Measurements from ENCODE around the gene CHGA. TPM values are rescaled to one million over a fixed set of nuclear protein-coding genes. Genes with fewer than 3 reads are reported as not detected.
A peak's percentile ranks its signal among the peaks of the same experiment; 100 is the strongest.

Gene CHGA
- polyA plus RNA-seq, 3 donors: not detected

DNA sequence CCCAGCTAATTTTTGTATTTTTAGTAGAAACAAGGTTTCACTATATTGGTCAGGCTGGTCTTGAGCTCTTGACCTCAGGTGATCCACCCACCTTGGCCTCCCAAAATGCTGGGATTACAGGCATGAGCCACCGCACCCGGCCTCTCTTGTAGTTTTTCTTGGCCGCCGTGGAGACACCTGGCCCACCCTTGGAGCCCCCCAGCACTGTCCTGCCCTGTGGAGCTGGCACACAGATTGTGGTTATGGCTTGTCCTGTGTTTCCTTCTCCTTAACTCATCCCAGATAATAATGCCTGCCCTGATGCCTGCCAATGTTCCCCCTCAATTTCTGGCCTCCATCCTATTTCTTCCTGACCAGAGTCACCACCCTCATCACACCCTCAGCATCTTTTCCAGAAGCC lies 57.9 kb downstream of the CHGA start:
- Histone ChIP-seq H4K20me1 (ENCODE audit: insufficient read depth, low read length) (peaks cover 62% of the 10 kb centered on the region), H3K4me3 (replicated peaks in 1 of 3; ENCODE audit: low read depth in 2 of 3, low read length in 3 of 3) (no peak overlapping the region), H3K27me3 (ENCODE audit: control insufficient read depth in 2 of 2, insufficient read depth in 2 of 2, low read length in 2 of 2) (no peaks in the 10 kb centered on the region), H3K4me1 (ENCODE audit: control insufficient read depth in 1 of 2, insufficient read depth in 2 of 2, low read length in 2 of 2) (peaks cover 4 to 7% of the 10 kb centered on the region in 2 donors), H3K4me2 (replicated peaks; ENCODE audit: extremely low read depth, low read length, poor library complexity, severe bottlenecking) (no peak overlapping the region), H3K9ac (ENCODE audit: insufficient read depth, low read length, poor library complexity, severe bottlenecking) (no peak overlapping the region), H2AFZ (ENCODE audit: insufficient read depth, low read depth, low read length, poor library complexity, severe bottlenecking) (no peak overlapping the region), H3K9me3 (replicated peaks in 1 of 2; ENCODE audit: control insufficient read depth in 1 of 2, insufficient read depth in 1 of 2, low read length in 2 of 2) (peaks cover 57 to 61% of the 10 kb centered on the region in 2 donors), H3K27ac (ENCODE audit: low read depth in 1 of 2, low read length in 2 of 2) (no peak overlapping the region), H3K79me2 (ENCODE audit: insufficient read depth, low read length) (peaks cover 74% of the 10 kb centered on the region), H3K36me3 (replicated peaks in 1 of 2; ENCODE audit: control insufficient read depth in 1 of 2, insufficient read depth in 2 of 2, low read length in 2 of 2) (peaks cover 34 to 100% of the 10 kb centered on the region in 2 donors)
- H3K27me3 Mint-ChIP-seq (ENCODE audit: low read depth in 3 of 3): peaks cover 0 to 3% (median 0%) of the 10 kb centered on the region in 3 donors
- 100% methylated on average over 2 of the region's 4 CpGs for WGBS (ENCODE audit: insufficient coverage)
- H3K4me1 Mint-ChIP-seq: peaks cover 12% of the 10 kb centered on the region
- peaks cover 43 to 61% (median 56%) of the 10 kb centered on the region in 7 donors for H3K9me3 Mint-ChIP-seq
- DNase-seq: no peak
- H3K4me3 Mint-ChIP-seq: no peak overlapping the region
- H3K27ac Mint-ChIP-seq: peak overlapping the region in 4 of 7 donors; percentile 2 to 76 (median 22)
- H3K36me3 Mint-ChIP-seq: peaks cover 86 to 99% of the 10 kb centered on the region in 2 donors
- intact Hi-C loops (cut with micrococcal nuclease): no loop called here
- TF ChIP-seq CTCF (IDR thresholded peaks at IDR 0.05): no peak

GRCh38 chr14:92981726-92982125 lies 58.8 kb downstream of the CHGA start:
- no peak for TF ChIP-seq CTCF (IDR thresholded peaks at IDR 0.05)
- peaks cover 74% of the 10 kb centered on the region for H3K79me2 ChIP-seq (ENCODE audit: insufficient read depth, low read length)
- no peak for DNase-seq
- Mint-ChIP-seq H3K9me3 (peaks cover 36 to 53% (median 49%) of the 10 kb centered on the region in 7 donors), H3K27me3 (ENCODE audit: low read depth in 3 of 3) (peaks cover 0 to 3% (median 0%) of the 10 kb centered on the region in 3 donors), H3K36me3 (peaks cover 81 to 98% of the 10 kb centered on the region in 2 donors), H3K27ac (peak overlapping the region in 2 of 7 donors; percentile 10 to 28), H3K4me1 (peaks cover 12% of the 10 kb centered on the region), H3K4me3 (no peak overlapping the region)
- H2AFZ ChIP-seq (ENCODE audit: insufficient read depth, low read depth, low read length, poor library complexity, severe bottlenecking): no peak overlapping the region
- H3K4me3 ChIP-seq (replicated peaks in 1 of 3; ENCODE audit: low read depth in 2 of 3, low read length in 3 of 3): no peak overlapping the region
- H3K9me3 ChIP-seq (replicated peaks in 1 of 2; ENCODE audit: control insufficient read depth in 1 of 2, insufficient read depth in 1 of 2, low read length in 2 of 2): peaks cover 49 to 53% of the 10 kb centered on the region in 2 donors
- no peaks in the 10 kb centered on the region for H3K27me3 ChIP-seq (ENCODE audit: control insufficient read depth in 2 of 2, insufficient read depth in 2 of 2, low read length in 2 of 2)
- peaks cover 62% of the 10 kb centered on the region for H4K20me1 ChIP-seq (ENCODE audit: insufficient read depth, low read length)
- no peak overlapping the region for H3K9ac ChIP-seq (ENCODE audit: insufficient read depth, low read length, poor library complexity, severe bottlenecking)
- no peak overlapping the region for H3K4me2 ChIP-seq (replicated peaks; ENCODE audit: extremely low read depth, low read length, poor library complexity, severe bottlenecking)
- H3K4me1 ChIP-seq (ENCODE audit: control insufficient read depth in 1 of 2, insufficient read depth in 2 of 2, low read length in 2 of 2): peaks cover 4 to 7% of the 10 kb centered on the region in 2 donors
- peaks cover 29 to 100% of the 10 kb centered on the region in 2 donors for H3K36me3 ChIP-seq (replicated peaks in 1 of 2; ENCODE audit: control insufficient read depth in 1 of 2, insufficient read depth in 2 of 2, low read length in 2 of 2)
- no peak overlapping the region for H3K27ac ChIP-seq (ENCODE audit: low read depth in 1 of 2, low read length in 2 of 2)
- intact Hi-C loops (cut with micrococcal nuclease): no loop called here
- 97% methylated on average over 6 of the region's 8 CpGs for WGBS (ENCODE audit: insufficient coverage)
